Stomach (tissue), 9 donors: ENCODE data around the gene EVI5L. TPM values are rescaled to one million over a fixed set of nuclear protein-coding genes. Genes with fewer than 3 reads are reported as not detected.

Experiments used
- DNase-seq, 2 donors: peaks; one replicate each; pipeline versions ENCODE4 v3.0.0 to v3.0.0-alpha.2; 2013 to 2019
- H3K27ac ChIP-seq, 5 donors: fragments of 200-600 bp in 4 of 5; sonication (generic) in 4 of 5; one replicate each; pipeline ENCODE4 v1.5.1; 2013 to 2019; ENCODE audit warnings: mild to moderate bottlenecking in 1 of 5, moderate library complexity in 1 of 5
- H3K27me3 ChIP-seq, 3 donors: fragments of 200-600 bp; sonication (generic); one replicate each; pipeline ENCODE4 v1.5.1; 2017 to 2019; ENCODE audit warnings: mixed run types in 1 of 3
- H3K36me3 ChIP-seq, 4 donors: fragments of 200-600 bp; sonication (generic); 1 replicate in 3 of 4; 2 replicates in 1 of 4; pipeline ENCODE4 v1.5.1; 2016 to 2019
- H3K4me1 ChIP-seq, 4 donors: fragments of 200-600 bp; sonication (generic); one replicate each; pipeline ENCODE4 v1.5.1; 2016 to 2019
- H3K4me3 ChIP-seq, 4 donors: fragments of 200-600 bp; sonication (generic) in 3 of 4; one replicate each; pipeline ENCODE4 v1.5.1; 2016 to 2019; ENCODE audit warnings: mild to moderate bottlenecking in 1 of 4
- H3K9me3 ChIP-seq, 4 donors: fragments of 200-600 bp; sonication (generic); one replicate each; pipeline ENCODE4 v1.5.1; 2016 to 2019
- EP300 ChIP-seq: sonication (generic); formaldehyde crosslinking; IDR thresholded peaks from one replicate; pipeline ENCODE4 v1.6.1; 2017; ENCODE audit warnings: antibody characterized with exemption
- POLR2A ChIP-seq, 4 donors: fragments of 450-650 bp; IDR thresholded peaks; one replicate each; pipeline ENCODE4 v1.6.1; 2016; ENCODE audit warnings: antibody characterized with exemption in 4 of 4, control low read depth in 2 of 4, mild to moderate bottlenecking in 1 of 4, moderate library complexity in 1 of 4
- POLR2AphosphoS5 ChIP-seq, 3 donors: sonication (generic); formaldehyde crosslinking; IDR thresholded peaks; one replicate each; pipeline ENCODE4 v1.6.1; 2016; ENCODE audit warnings: antibody characterized with exemption in 3 of 3
- WGBS, 5 donors: extraction: QIAGEN DNeasy Blood & Tissue Kit in 3 of 5; methylation state at CpG; one replicate each; pipeline versions ENCODE4 v1.1.5 to v1.1.7; 2013 to 2018; 5-methylcytosine and 5-hydroxymethylcytosine counted together
- intact Hi-C: fragments of 100-400 bp; cut with DNase I; formaldehyde crosslinking; loops from one replicate; pipeline ENCODE4 v1.15.1; 2023; ENCODE audit warnings: low total_unique reads
- polyA plus RNA-seq, 3 donors: library from polyadenylated mRNA; stranded (reverse); fragments of 200-250 nt; gene quantifications; one replicate each; pipeline ENCODE4 v1.2.3, GENCODE V29; 2013
- total RNA-seq, 5 donors: library from RNA; depleted of rRNA; stranded (reverse); fragments of >200 nt; gene quantifications; one replicate each; pipeline versions ENCODE4 v1.1.0 to v1.2.3, GENCODE V29; 2014 to 2016
- TF ChIP-seq, protein P1 (sequence below), 7 experiments: fragments of 450-650 bp in 4 of 7; fragments of 200-600 bp in 3 of 7; sonication (generic) in 3 of 7; IDR thresholded peaks; one replicate each; pipeline ENCODE4 v1.5.1; 2016 to 2019; ENCODE audit warnings: antibody characterized with exemption in 7 of 7, control low read depth in 2 of 7, mild to moderate bottlenecking in 1 of 7
- donor health status: healthy with polysubstance abuse.
- donor health status: Bipolar disorder and iron deficiency.
- donor health status: healthy.

Gene EVI5L
- total and polyA plus RNA-seq, 8 donors = 4.9 to 31.6 (median 8.4) TPM

DNA sequence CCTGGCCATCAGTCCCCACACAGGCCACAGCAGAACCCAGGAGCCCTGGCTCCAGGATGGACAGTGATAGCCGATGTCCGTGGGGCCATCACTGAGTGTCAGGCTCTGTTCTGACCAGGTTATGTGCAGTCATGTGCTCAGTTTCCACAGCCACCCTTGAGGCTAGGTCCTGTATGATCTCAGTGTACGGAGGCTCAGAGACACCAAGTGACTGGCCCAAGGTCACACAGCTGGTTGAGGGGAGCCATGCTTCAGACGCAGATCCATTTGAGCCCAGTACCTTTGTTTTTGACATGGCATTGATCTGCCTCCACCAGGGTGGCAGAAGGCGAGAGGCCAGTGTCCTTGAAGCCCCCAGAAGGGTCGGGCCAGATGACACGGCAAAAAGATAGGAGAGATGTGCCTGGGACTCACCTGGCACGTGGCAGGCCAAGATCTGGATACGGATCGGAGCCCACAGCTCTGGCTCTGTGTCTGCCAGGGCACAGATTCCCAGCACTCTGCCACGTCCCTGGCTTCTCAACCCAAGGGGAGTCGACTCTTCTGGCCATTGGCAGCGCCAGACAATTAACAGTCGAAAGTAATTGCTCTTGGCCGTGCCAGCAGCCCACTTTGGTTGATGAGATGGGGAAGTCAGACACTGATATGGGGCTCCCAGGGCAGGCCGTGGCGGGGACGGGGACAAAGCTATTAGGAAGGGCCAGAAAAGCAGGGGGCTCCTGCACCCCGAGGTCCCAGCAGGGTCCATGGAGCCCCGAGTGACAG lies 15.6 kb downstream of the EVI5L start:
- H3K36me3 ChIP-seq = peaks cover 0 to 14% (median 6%) of the 10 kb centered on the region in 4 donors
- H3K9me3 ChIP-seq = no peaks in the 10 kb centered on the region
- TF ChIP-seq, protein P1, sequence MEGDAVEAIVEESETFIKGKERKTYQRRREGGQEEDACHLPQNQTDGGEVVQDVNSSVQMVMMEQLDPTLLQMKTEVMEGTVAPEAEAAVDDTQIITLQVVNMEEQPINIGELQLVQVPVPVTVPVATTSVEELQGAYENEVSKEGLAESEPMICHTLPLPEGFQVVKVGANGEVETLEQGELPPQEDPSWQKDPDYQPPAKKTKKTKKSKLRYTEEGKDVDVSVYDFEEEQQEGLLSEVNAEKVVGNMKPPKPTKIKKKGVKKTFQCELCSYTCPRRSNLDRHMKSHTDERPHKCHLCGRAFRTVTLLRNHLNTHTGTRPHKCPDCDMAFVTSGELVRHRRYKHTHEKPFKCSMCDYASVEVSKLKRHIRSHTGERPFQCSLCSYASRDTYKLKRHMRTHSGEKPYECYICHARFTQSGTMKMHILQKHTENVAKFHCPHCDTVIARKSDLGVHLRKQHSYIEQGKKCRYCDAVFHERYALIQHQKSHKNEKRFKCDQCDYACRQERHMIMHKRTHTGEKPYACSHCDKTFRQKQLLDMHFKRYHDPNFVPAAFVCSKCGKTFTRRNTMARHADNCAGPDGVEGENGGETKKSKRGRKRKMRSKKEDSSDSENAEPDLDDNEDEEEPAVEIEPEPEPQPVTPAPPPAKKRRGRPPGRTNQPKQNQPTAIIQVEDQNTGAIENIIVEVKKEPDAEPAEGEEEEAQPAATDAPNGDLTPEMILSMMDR (IDR thresholded peaks at IDR 0.05) = no peak
- no peak for TF ChIP-seq EP300
- TF ChIP-seq POLR2A (IDR thresholded peaks at IDR 0.05) = no peak
- TF ChIP-seq POLR2AphosphoS5 (IDR thresholded peaks at IDR 0.05) = no peak
- no peak overlapping the region for H3K4me3 ChIP-seq
- DNase-seq = no peak
- peaks cover 0 to 7% (median 0%) of the 10 kb centered on the region in 4 donors for H3K4me1 ChIP-seq
- H3K27ac ChIP-seq = no peak overlapping the region
- H3K27me3 ChIP-seq = no peaks in the 10 kb centered on the region
- 84 to 92% (median 91%) methylated on average over 16 to 20 of the region's 20 CpGs for WGBS, 5 donors
- intact Hi-C loops = loop anchor here (10.0 kb wide), 1 partner anchor 159 kb away; the partner anchor contains the start of gene ELAVL1

DNA sequence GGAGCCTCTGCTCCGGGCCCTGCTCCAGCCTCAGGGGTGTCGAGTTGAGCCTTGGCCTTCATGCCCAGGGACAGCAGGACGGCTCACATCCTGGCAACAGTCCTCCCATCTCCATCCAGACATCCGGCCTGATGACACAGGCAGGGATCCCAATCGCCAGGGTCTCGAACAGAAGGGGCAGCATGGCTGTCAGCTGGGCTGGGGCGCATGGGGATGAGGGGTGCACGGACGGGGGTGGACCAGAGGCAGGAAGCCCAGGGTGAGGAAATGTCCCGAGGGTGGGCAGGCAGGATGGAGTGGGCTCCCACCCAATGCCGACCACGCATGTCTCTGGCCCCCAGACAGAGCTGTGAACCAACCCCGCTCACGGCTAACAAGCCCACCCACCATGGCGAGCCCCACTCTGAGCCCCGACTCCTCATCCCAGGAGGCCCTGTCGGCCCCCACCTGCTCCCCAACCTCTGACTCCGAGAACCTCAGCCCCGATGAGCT lies 16.2 kb downstream of the EVI5L start:
- H3K27me3 ChIP-seq = no peaks in the 10 kb centered on the region
- H3K4me3 ChIP-seq = no peak overlapping the region
- H3K27ac ChIP-seq = no peak overlapping the region
- intact Hi-C loops = loop anchor here (10.0 kb wide), 1 partner anchor 159 kb away; the partner anchor contains the start of gene ELAVL1
- 89 to 94% (median 92%) methylated on average over 15 to 19 of the region's 19 CpGs for WGBS, 5 donors
- peaks cover 0 to 7% (median 0%) of the 10 kb centered on the region in 4 donors for H3K4me1 ChIP-seq
- no peaks in the 10 kb centered on the region for H3K9me3 ChIP-seq
- TF ChIP-seq POLR2A (IDR thresholded peaks at IDR 0.05) (no peak), POLR2AphosphoS5 (IDR thresholded peaks at IDR 0.05) (no peak), EP300 (no peak)
- TF ChIP-seq, protein P1 (IDR thresholded peaks at IDR 0.05) = no peak
- peaks cover 0 to 14% (median 6%) of the 10 kb centered on the region in 4 donors for H3K36me3 ChIP-seq
- no peak for DNase-seq

DNA sequence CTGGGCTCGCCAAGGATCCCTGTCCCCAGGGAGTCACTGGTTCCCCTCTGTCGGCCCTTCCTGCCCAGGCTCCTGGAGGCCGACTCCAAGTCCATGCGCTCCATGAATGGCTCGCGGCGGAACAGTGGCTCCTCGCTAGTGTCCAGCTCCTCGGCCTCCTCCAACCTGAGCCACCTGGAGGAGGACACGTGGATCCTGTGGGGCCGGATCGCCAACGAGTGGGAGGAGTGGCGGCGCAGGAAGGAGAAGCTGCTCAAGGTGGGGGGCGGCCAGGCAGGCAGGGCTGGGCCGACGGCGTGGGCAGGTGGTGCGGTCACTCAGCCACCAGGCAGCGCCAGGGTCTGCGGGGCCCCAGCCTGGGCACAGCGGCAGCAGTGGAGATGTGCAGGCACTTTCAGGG lies 17.6 kb downstream of the EVI5L start:
- no peak for DNase-seq
- H3K9me3 ChIP-seq = no peaks in the 10 kb centered on the region
- no peaks in the 10 kb centered on the region for H3K27me3 ChIP-seq
- peaks cover 0 to 8% (median 0%) of the 10 kb centered on the region in 4 donors for H3K4me1 ChIP-seq
- 92 to 95% (median 94%) methylated on average over 19 to 23 of the region's 23 CpGs for WGBS, 5 donors
- H3K27ac ChIP-seq = no peak overlapping the region
- intact Hi-C loops = loop anchor here (10.0 kb wide), 1 partner anchor 157 kb away; the partner anchor contains the start of gene ELAVL1
- H3K4me3 ChIP-seq = no peak overlapping the region
- TF ChIP-seq EP300 (no peak), POLR2AphosphoS5 (IDR thresholded peaks at IDR 0.05) (no peak), POLR2A (IDR thresholded peaks at IDR 0.05) (no peak)
- TF ChIP-seq, protein P1 (IDR thresholded peaks at IDR 0.05) = no peak
- H3K36me3 ChIP-seq = peaks cover 0 to 14% (median 6%) of the 10 kb centered on the region in 4 donors

DNA sequence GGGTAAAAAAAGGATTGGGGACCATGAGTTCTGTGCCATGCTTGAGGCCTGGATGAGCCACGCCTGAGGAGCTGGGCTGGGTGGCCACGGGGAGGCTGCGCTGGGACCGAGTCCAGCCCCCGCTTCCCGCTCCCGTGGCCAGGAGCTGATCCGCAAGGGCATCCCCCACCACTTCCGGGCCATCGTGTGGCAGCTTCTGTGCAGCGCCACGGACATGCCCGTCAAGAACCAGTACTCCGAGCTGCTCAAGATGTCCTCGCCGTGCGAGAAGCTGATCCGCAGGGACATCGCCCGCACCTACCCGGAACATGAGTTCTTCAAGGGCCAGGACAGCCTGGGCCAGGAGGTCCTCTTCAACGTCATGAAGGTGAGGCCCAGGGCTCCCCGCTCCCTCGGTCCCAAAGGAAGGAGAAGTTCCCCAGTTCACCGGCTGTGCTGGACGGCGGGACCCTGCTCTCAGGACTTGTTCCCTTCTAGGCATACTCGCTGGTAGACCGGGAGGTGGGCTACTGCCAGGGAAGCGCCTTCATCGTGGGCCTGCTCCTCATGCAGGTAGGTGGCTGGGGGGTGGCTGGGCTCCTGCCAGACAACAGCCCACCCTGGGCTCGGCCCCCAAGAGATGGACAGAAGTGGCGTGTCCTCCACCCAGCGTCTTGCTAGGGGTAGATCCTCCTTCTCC lies 18.9 kb downstream of the EVI5L start:
- no peak overlapping the region for H3K4me3 ChIP-seq
- no peak overlapping the region for H3K27ac ChIP-seq
- H3K27me3 ChIP-seq = no peaks in the 10 kb centered on the region
- H3K36me3 ChIP-seq = peaks cover 0 to 14% (median 6%) of the 10 kb centered on the region in 4 donors
- H3K9me3 ChIP-seq = no peaks in the 10 kb centered on the region
- no peak for TF ChIP-seq POLR2AphosphoS5 (IDR thresholded peaks at IDR 0.05)
- TF ChIP-seq EP300 = no peak
- no peak for TF ChIP-seq POLR2A (IDR thresholded peaks at IDR 0.05)
- TF ChIP-seq, protein P1 (IDR thresholded peaks at IDR 0.05) = no peak
- DNase-seq = no peak
- H3K4me1 ChIP-seq = peaks cover 0 to 18% (median 10%) of the 10 kb centered on the region in 4 donors
- intact Hi-C loops = loop anchor here (10.0 kb wide), 1 partner anchor 156 kb away; the partner anchor contains the start of gene ELAVL1
- 90 to 94% (median 93%) methylated on average over 23 to 34 of the region's 34 CpGs for WGBS, 5 donors
